Stimulated activated naive CD8-positive, alpha-beta T cell treated with anti-CD3 and anti-CD28 coated beads, Interleukin-15, Interleukin-2, amounts not matched to agents 100 U/mL and 50 U/mL, for 24 hours (primary cell): ENCODE data around the gene TRMT61A.
"Not testable (repeated sequence)": the region's sequence is repeated elsewhere in the genome, so short reads cannot be mapped to it uniquely, and the experiment has no call there.

ENCODE experiments used
- ATAC-seq: fragments of 150-1000 bp; cut with Tn5 transposase; one replicate; pipeline ENCODE4 v1.10.0; 2021
- DNase-seq: peaks from one replicate; pipeline ENCODE4 v3.0.0; 2021

TRMT61A gene

DNA sequence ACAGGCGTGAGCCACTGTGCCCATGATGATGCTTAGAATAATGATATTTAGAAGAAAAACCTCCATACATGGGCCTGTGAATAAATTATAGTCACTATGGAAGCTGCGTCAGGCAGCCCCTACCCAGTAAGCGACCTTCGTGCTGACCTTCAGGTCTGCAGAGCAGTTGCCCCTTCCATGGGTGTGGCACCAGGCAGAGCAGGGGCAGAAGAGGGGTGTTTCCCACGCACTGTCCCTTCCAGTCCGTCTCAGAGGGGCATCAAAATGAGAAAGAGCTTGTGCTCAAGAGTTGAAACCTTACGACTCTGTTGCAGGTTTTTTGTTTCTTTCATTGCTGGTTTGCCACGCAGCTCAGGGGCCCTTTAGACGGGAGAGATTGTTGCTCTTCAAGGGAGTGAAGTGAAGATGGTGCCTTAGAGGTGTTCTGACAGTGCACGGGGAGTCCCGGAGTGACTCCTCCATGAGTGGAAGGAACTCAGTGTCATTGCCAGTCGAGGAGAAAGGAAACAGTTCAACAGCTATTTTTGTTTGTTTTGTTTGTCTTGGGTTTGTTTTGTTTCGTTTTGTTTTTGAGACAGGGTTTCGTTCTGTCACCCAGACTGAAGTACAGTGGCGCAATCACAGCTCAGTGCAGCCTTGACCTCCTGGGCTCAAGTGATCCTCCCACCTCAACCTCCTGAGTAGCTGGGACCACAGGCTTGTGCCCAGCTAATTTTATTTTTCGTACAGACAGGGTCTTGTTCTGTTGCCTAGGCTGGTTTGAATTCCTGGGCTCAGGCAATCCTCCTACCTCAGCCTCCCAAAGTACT is 20.3 kb upstream of the TRMT61A start:
- DNase-seq, result no peak
- no peak for ATAC-seq

GRCh38 chr14:103509864-103510723 is 18.9 kb upstream of the TRMT61A start:
- no peak for ATAC-seq
- DNase-seq, result no peak

DNA sequence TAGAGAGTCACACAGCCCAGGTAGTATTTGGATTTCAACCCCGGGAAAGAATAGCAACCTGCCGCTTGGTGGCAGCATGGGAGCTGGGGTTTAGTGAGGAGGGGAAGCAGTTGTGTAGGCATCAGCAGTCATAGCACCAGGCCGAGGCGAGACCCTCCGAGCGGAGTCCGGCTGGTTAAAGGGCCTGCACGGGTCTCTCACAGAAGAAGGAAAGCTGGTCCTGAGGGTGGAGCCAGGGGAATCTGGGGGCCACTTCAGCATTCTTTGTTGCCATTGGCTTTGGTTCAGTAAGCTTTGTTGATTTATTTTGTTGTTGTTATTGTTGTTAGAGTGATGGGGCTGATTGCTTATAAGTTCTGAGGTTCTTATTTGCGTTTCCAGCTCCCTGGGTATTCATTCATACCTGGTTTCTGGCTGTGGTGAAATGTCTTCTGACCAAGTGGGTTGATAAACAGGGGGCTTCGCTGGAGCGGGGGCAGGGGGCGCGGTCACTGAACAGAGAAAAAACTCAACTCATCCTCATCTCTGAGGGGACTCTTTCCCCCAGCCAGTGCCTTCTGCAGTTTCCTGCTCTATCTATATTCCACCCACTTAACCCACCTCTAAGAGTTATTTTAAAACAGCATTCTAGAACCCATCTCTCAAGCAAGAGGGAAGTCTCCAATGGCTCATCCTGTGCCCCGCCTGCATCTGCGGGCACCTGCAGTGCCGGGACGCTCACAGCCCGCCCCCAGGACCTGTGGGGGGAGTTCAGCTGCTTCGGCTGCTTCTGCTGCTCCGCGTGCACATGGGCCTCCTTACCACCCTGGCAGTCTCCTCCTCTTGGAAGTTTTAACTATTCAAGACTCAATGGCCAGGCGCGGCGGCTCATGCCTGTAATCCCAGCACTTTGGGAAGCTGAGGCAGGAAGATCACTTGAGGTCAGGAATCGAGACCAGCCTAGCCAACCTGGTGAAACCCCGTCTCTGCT is 18.0 kb upstream of the TRMT61A start:
- DNase-seq (no peak), ATAC-seq (no peak)

- not testable (repeated sequence) for DNase-seq, ATAC-seq
Observed at GRCh38 chr14:103512180-103512579, 16.8 kb upstream of the TRMT61A start.

DNA sequence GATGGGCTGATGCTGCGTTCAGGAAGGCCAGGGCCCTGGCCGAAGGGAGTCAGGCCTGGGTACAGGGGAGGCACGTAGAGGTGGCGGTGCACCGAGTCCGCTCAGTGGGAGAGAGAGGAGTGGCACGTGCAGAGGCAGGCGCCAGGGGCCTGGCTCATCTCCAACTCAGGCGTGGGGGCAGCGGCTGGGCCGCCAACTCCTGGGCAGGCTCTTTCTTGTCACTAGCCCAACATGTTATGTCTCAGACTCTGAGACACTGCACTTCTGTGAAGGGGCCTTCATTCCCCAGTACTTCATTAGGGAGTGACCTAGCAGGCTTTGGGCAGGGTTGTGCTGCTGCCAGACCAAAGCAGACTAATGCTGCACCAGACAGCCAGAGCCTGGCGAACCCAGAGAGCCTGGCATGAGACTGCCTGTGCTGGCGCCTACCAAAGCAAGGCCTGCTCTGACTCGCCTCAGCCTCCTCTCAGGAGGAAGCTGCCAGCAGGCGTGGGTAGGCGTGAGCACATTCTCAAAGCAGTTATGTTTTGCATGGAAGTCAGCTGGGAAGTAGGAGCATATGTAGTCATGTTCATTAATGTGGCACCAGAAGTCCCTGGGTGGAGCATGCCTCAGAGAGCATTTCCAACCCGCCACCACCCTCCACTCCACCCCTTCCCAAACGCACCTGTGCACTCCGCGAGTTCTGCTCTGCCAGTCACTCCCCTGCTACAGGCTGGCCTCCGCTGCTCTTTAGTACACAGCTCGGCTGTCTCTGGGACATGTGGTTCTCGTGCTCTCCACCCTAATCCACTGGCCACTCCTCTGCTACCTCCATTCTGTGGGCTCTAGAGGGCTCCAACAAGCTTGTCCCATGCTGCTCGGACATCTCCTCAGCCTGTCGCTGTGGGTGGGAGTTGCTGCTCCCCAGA is 16.0 kb upstream of the TRMT61A start:
- DNase-seq (no peak), ATAC-seq (peak; percentile 21)

DNA sequence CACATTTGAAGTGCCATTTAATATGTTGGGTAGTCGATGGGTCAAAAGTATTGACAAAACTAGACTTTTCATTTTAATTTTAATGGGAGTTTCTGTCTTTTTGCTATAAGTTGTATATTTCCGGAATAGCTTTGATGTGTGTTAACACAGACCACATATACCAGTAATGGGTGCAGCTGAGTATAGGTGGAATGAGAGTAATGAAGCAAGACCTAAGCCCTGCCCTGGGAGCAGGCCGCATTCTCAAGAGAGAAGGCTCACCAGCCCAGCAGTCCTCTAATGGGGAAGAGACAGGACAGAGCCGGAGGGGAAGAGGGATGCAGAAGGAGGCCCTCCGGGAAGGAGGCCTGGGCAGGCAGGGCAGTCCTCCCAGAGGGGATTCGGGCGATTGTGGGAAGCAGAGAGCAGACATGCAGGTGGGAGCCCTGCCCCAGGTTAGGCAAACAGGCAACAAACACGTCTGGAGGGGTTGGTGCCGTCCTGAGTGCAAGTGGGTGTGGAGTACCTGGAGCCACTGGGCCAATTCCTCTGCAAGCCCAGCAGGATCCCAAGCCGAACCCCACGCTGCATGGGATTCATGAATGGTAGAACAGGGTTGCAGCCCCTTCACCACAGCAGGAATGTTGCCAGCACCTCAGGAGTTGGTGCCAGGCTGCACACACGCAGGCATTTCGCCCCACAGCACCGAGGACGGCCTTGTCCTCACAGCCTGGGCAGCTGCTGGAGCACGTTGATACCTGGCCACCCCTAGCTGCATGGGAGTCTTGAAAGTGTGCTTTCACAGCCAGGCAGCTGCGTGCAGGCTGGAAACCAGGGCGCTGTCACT is 14.2 kb upstream of the TRMT61A start:
- ATAC-seq, result no peak
- no peak for DNase-seq

GRCh38 chr14:103516426-103517173 is 12.4 kb upstream of the TRMT61A start:
- DNase-seq (no peak), ATAC-seq (no peak)

- DNase-seq, result no peak
- no peak for ATAC-seq
Observed at GRCh38 chr14:103517174-103517566, 11.8 kb upstream of the TRMT61A start.

- ATAC-seq (no peak), DNase-seq (no peak)
Observed at GRCh38 chr14:103517721-103518421, 11.1 kb upstream of the TRMT61A start.

DNA sequence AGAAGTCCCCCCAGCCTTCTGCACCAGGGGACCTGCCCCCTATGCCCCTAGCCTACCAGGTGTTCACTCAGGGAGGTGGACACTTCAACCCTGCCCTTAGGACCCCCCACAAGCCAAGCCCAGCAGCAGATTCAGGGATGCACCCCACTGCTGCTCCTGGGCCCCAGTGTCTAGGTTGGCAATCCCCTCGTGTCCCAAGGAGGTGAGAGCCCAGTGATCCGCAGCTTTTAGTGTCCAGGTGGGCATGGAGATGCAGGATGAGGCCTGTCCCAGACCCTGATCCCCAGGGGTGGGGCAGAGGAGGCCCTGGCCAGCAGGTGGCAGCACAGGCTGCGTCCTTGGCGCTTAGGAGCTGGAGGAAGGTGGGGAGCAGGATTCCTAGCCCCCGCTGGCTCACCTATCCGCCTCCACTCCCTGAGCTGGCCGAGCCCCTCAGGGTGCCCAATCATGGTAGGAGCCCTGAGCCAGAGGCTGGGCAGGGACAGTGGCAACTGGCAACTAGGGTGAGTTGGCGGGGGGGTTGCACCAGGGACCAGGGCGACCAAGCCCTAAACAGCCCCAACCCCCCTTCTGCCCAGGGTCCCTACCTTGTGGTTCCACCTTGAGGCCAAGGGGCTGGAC is 10.5 kb upstream of the TRMT61A start:
- DNase-seq (peak; percentile 79), ATAC-seq (no peak)

- no peak for ATAC-seq
Observed at GRCh38 chr14:103519043-103519836, 9.8 kb upstream of the TRMT61A start.

GRCh38 chr14:103519837-103520212 is 9.2 kb upstream of the TRMT61A start:
- no peak for ATAC-seq
- DNase-seq, result no peak

More at GRCh38 chr14:103519043-103519836, 9.8 kb upstream of the TRMT61A start:
- no peak for DNase-seq

DNA sequence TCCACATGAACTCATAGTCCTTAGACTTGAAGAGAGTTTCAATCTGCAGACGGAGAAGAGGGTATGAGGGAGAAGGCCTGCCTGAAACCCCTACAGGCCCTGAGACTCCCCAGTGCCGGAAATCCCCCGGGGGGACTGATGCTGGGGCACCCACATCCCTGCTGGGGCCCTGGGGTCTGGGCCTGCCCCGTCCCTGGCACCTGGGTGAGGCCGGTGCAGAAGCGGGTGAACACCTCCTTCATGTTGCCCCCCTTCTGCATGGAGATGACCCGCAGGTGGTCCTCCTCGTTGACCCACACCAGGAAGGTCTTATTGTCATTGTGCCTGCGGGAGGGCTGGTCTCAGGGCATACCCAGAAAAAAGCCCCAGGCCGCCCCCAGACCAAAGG is 8.7 kb upstream of the TRMT61A start:
- ATAC-seq, result no peak
- no peak for DNase-seq

- ATAC-seq, result peak; percentile 42
Observed at GRCh38 chr14:103520657-103521437, 8.1 kb upstream of the TRMT61A start.

DNA sequence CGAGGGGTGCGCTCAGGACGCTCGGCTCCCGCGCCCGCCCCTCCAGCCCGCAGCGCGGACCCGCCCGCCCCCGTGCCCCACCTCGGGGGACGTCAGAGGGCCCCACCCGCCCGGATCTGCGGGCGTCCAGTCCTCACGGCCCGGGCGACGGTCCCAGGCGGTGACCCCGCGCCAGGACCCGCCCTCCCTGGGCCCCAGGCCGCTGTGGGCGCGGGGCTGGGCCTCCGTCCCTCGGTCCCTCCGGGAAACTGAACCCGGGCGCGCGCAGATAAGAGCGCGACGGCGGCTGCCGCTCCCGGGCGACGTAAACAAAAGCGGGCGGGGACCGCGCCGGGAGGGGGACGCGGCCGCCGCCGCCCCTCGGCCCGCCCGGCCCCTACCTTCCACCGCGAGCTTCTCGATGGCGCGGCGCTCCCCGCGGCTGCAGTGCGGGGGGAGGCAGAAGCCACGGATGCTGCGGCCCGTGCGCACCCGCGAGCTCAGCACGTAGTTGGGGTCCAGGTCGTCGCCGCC is 7.5 kb upstream of the TRMT61A start:
- DNase-seq (no peak), ATAC-seq (no peak)

More at GRCh38 chr14:103520657-103521437, 8.1 kb upstream of the TRMT61A start:
- DNase-seq, result peak; percentile 68

DNA sequence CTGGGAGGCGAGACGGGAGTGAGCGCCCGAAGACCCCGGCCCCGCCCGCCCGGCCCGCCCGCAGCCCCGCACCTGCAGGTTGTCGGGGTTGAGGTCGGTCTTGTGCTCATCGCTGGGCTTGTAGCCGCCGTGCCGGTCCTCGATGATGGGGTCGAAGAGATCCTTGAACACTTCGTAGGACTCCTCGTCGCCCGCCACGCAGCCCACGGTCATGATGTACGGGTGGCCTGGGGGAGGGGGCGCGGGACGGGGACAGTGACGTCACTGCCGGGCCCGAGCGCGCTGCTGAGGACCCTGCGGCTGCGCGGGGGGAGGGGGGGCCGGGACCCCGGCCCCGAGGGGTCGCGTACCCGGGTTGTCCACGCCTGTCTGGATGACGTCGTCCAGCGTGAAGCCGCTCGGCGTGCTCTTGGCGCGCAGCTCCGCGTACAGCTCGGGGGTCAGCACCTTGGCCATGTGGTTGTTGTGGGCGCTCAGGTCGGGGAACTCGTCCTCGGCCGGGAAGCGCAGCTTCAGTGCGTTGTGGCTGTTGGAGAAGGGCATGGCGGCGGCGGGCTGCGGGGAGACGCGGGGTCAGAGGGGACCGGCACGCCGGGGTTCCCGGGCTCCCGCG is 6.9 kb upstream of the TRMT61A start:
- ATAC-seq, result no peak
- DNase-seq, result no peak
